HG03097 (cell line): Measurements from ENCODE around the gene DENND5B.
"Not testable (repeated sequence)": the region's sequence is repeated elsewhere in the genome, so short reads cannot be mapped to it uniquely, and the experiment has no call there.

Experiments used
- ATAC-seq: cut with Tn5 transposase; IDR thresholded peaks from one replicate; pipeline ENCODE4 v1.9.1; 2021; ENCODE audit not compliant: unreplicated experiment, low FRiP score

The DENND5B gene

DNA sequence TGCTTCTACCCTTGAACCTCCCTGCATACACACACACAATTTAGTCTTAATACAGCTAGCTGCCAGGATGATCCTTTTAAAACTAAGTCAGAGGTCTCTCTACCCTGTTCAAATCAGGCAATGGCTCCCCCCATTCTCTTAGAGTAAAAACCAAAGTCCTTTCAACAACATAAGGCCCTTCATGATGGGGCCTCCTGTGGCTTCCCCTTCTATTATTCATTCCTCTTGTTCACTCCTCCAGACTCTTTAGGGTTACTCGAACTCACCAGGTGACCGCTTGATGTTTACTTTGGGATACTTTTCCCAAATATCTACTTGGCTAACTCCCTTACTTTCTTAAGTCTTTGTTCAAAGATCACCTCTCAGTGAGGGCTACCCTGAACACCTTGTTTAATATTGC is 30.4 kb downstream of the DENND5B start:
- no peak for ATAC-seq

DNA sequence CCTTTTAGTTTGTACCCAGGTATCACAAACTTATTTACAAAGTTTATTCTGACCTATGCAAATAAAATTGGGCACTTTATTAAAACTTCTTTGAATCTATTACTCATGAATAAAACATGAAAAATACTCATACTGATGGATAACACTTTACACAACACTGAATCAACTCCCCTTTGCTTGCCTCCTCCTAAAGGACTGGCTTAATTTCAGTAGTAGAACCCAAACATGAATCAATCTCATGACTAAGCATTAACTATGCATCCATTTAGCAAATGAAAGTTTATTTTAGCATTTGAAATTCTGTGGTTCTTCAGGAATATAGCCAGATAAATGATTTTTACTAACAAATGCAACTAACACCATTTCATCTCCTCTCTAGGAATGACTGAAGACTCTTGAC is 32.4 kb downstream of the DENND5B start:
- no peak for ATAC-seq

DNA sequence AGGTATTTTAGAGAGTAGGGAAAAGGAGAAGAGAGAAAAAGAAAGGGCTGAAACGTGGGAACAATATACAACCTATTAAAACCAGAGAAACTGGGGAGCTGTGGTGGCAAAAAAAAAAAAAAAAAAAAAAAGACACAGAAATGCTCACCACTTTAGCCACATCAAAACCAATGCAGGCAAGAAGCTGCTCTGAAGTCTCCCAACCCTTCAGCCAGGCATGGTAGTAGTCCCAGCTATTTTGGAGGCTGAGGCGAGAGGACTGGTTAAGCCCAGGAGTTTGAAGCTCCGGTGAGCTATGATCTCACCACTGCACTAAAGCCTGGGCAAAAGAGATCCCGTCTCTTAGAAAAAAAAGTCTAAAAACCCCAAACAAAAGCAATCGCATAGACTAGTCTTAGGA is 33.2 kb downstream of the DENND5B start:
- no peak for ATAC-seq

DNA sequence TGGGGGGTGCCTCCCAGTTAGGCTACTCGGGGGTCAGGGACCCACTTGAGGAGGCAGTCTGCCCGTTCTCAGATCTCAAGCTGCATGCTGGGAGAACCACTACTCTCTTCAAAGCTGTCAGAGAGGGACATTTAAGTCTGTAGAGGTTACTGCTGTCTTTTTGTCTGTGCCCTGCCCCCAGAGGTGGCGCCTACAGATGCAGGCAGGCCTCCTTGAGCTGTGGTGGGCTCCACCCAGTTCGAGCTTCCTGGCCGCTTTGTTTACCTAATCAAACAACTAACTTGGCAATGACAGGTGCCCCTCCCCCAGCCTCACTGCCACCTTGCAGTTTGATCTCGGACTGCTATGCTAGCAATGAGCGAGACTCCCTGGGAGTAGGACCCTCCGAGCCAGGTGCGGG is 35.5 kb downstream of the DENND5B start:
- not testable (repeated sequence) for ATAC-seq

DNA sequence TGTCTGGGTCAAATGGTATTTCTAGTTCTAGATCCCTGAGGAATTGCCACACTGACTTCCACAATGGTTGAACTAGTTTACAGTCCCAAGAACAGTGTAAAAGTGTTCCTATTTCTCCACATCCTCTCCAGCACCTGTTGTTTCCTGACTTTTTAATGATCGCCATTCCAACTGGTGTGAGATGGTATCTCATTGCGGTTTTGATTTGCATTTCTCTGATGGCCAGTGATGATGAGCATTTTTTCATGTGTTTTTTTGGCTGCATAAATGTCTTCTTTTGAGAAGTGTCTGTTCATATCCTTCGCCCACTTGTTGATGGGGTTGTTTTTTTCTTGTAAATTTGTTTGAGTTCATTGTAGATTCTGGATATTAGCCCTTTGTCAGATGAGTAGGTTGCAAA is 40.3 kb downstream of the DENND5B start:
- not testable (repeated sequence) for ATAC-seq

DNA sequence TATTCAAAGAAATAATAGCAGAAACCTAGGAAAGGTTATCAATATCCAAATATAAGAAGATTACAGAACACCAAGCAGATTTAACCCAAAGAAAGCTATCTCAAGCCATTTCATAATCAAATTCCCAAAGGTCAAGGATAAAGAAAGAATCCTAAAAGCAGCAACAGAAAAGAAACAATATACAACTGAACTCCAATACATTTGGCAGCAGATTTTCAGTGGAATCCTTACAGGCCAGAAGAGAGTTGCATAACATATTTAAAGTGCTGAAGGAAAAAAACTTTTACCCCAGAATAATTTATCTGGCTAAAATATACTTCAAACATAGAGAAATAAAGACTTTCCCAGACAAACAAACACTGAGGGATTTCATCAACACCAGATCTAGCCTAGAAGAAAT is 54.3 kb downstream of the DENND5B start:
- ATAC-seq: no peak

DNA sequence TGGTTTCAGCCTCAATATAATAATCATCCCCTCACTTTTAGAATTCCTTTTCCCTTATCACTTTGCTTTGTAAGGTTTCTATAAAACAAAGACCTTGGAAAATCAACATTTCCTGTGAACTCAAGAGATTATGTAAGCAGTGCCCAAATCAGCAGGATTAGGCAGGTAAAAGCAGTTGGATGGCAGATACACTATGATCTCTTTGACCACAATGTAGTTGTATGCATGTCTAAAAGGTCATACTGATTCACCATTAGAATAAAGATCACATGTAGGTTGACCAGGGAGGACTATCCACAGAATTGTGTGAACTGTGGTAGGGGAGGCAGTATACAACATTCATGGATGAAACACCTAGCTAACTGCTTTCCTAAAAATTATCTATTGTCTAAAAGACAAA is 57.5 kb downstream of the DENND5B start:
- no peak for ATAC-seq

DNA sequence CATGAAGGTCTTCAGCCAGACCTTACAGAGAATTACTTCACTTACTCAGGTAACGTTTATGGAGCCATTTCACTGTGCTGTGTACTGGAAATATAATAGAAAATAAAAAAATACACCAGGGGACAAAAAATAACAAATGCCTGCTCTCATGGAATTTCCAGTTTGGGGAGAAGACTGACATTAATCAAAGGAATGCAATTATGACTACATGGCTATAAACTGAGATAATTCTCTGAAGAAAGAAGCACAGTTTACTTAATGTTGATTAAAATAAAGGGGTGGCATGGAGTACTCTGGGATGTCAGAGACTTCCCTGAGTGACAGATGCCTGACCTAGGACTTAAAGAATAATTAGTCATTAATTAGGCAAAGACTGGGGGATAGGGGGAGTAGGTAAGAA is 59.0 kb downstream of the DENND5B start:
- no peak for ATAC-seq

DNA sequence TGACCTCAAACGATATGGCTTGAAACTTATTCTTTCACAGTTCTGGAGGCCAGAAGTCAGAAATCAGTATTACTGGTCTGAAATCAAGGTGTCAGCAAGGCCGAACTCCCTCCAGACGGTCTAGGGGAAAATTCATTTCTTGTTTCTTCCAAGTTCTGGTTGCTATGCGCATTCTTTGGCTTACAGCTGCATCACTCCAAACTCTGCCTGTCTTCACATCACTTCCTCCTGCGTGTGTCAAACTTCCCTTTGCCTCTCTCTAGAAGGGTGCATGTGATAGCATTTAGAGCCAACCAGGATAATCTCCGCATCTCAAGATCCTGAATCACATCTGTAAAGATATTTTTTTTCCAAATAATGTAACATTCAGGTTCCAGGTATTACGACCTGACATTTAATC is 62.8 kb downstream of the DENND5B start:
- no peak for ATAC-seq

DNA sequence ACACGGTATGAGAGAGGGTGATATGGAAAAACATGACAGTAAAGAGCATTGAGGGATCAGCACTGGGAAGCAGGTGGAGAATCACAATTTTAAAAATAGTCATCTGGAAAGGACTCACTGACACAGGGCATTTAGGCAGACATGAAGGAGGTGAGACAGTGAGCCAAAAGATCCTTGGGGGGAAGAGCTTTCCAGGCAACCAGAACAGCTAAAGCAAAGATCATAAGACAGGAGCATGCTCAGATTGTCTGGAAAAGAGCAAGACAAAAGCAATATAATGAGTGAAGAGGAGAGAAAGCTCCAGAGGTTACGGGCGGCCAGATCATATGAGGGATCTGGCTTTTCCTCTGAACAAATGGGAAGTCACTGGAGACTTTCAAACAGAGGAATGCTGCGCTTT is 63.9 kb downstream of the DENND5B start:
- ATAC-seq: no peak

DNA sequence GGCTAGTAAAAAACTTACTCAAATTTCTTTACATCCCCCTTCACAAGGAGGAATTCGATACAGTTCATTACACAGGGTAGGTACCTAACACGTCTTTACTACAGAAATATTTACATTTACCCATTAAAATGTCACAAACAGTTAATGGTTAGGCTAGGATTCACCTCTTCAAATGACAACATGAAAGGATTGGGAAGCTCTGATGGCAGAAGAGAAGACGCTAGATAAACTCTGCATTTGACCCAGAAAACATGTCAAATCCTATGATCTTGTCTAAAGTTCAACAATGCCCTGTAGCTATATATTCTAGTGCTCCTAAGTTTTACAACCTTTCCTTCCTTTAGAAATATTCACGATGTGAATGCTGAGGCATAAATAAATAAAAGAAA is 64.8 kb downstream of the DENND5B start:
- no peak for ATAC-seq

DNA sequence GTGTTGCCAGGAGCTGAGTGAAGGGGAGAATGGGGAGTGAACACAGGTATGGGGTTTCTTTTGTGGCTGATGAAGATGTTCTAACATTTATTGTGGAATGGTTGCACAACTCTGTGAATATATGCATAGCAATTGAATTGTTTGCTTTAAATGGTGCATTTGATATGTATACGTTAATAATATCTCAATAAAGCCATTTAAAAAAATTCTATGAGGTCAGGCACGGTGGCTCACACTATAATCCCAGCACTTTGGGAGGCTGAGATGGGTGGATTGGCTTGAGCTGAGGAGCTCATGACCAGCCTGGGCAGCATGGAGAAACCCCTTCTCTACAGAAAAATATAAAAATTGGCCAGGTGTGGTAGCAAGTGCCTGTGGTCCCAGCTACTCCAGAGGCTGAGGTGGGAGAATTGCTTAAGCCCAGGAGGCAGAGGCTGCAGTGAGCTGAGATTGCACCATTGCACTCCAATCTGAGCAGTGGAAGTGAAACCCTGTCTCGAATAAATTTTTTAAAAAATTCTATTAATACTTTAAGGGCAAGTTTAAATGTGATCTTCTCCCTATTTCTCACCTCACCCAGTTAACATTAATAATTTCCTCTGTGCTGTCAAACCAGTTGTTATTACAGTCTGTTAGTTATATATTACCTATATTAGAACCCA is 65.3 kb downstream of the DENND5B start:
- ATAC-seq: no peak

DNA sequence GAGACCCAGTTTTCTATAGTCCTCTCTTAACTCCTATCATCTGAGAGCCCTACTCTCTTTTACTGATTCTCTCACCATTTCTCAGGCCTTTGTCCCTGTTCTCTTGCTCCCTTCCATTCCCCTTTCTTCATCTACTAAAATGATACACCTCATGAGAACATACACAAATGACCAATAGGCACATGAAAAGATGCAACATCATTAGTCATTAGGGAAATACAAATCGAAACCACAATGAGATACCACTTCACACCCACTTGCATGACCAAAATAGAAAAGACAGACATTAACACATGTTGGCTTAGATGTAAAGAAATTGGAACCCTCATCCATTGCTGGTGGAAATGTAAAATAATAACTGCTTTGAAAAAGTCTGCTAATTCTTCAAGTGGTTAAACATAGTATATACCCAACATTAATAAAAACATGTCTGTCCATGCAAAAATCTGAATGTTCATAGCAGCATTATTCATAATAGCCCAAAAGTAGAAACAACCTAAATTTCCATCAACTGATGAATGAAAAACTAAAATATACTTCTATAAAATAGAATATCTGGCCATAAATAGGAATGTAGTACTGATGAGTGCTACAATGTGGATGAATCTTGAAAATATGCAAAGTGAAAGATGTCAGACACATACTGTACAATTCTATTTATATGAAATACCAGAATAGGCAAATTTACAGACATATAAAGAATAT is 66.0 kb downstream of the DENND5B start:
- ATAC-seq: peak; percentile 77

DNA sequence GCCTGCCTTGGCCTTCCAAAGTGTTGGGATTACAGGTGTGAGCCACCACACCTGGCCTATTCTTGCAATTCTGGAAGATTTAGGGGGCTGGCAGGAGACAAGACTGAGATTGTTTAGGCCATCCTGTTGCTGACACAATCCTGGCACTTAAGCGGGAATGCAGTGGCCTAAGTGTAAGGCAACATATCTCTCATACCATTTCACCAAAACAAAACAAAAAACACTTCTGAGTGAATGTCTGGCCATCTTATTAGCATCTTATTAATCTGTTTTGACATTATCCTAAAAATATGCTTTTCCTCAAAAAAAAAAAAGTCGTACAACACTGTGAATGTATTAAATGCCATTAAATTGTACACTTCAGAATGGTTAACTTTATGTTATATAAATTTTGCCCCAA is 67.6 kb downstream of the DENND5B start:
- no peak for ATAC-seq

DNA sequence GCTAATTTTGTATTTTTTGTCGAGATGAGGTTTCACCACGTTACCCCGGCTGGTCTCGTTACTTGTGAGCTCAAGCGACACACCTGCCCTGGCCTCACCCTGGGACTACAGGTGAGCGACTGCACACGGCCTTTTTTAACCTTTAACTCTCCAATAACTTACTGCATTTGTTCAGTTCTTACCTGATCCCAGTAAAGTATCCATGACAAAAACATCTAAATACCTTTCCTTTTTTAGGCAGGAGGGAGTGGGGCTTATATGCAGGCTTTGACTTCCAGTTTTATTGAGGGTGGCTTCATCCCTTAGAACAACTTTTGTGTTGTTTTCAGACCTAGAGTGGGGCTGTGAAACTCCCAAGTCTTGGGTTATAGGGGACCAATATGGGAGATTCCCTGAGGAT is 68.3 kb downstream of the DENND5B start:
- no peak for ATAC-seq

DNA sequence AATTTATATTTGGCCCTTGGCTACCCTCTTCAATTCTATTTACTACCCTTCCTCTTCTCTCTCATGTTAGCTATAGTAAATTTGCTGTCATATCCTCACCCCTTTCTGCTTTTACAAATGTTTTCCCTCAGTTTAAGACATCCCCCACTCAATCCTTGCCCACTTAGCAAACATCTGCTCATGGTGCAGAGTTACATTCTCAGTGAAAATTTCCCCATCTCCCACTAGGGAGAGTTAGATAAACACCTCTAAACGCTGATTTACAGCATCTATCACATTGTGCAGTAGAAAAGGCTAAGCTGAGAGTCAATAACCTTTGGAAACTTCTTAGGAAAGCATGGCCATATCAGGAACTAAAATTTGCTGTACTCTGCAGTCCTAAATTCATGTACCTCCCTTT is 69.0 kb downstream of the DENND5B start:
- ATAC-seq: no peak

DNA sequence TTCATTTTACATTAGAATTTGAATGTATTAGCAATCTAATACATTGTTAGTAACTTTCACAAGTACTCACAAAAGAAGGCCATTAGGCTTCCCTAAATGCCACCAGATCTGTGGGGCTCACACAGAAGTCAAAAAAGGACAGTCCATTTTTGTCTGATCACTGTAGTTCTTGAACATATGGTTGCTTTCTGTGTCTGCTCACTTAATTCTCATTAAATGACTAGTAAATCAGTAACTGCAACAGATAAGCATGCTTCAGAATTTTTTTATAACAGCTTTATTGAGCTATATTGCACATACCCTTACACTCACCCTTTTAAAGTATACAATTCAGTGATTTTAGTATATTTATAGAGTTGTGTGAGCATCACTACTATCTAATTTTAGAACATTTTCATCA is 71.4 kb downstream of the DENND5B start:
- ATAC-seq: no peak

DNA sequence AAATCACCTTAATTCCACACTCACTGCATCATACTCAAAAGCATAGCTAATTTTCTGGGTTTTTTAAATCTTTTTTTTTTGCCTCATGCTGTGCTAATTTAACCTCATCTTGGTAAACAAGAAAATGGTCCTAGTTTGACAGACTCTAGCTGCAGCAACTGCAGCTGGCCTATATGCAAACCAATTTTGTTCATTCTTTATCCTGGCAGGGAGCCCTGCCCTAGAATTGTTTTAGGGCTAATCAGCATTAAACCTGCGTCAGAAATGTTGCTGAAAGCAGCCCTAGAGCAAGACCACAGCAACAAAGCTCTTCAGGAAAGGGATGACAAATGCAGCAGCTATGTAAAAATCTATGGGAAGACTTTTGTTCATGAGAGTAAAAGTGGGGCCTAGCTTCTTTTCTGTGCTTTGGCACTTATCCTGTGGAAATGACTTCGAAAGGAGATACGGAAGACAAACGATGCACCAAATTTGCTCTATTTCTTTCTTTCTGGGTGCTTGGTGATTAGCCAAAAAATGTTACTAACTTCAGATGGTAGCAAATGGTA is 72.2 kb downstream of the DENND5B start:
- no peak for ATAC-seq

DNA sequence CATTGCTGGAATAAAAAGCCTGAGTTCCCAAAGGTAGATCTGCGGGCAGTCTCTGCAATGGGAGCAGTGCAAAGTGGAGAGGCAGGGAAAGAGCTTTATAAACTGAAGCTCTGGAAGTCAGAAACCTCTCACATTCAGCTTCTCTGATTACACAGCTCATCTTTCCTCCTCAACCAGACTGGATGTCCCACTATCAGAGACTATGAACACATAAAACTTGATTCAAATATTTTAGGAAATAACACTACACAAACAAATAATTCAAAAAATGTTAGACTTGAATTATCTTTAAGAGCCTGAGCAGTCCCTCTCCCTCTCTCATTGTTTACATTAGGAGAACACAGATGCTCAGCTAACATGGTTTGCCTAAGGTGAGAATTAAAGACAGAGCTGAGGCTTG is 72.9 kb downstream of the DENND5B start:
- no peak for ATAC-seq

DNA sequence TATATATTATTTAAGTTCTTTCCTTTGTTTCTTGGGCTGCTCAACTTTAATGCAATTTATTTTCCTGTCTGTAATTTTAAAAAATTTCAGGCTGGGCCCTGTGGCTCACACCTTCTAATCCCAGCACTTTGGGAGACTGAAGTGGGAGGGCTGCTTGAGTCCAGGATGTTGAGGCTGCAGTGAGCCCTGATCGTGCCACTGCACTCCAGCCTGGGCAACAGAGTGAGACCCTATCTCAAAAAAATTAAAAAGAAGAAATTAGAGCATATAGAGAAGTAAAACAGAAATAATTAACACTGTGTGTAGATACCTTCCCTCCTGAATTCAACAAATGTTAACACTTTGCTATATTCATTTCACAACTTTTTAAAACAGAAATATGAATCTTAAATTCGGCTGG is 74.2 kb downstream of the DENND5B start:
- no peak for ATAC-seq

DNA sequence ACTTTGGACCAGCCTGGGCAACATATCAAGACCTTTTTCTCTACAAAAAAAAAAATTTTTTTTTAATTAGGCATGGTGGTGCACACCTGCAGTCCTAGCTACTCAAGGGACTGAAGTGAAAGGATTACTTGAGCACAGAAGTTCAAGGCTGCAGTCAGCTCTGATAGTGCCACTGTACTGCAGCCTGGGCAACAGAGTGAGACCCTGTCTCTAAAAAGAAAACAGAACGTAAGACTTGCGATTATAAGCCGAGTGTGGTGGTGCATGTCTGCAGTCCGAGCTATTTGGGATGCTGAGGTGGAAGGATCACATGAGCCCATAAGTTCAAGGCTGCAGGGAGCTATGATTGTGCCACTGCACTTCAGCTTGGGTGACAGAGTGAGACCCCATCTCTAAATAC is 76.0 kb downstream of the DENND5B start:
- ATAC-seq: no peak

DNA sequence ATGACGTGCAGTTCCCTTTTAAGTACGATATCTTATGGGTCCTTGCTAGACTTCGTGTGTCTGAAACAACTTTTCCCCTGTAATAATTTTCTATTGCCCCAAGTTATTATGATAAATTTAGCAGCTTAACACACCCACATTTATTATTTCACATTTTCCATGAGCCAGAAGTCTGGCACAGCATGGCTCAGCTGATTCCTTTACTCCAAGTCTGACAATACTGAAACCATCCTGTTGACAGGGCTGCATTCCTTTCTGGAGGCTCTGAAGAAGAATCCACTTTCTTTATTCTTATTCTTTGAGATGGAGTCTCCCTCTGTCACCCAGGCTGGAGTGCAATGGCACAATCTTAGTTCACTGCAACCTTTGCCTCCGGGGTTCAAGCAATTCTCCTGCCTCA is 80.9 kb downstream of the DENND5B start:
- ATAC-seq: no peak
